ENCODE data around the gene TAAR2.

TAAR2 gene

GRCh38 chr6:132587424-132587823, 36.7 kb downstream of the TAAR2 start:
- H3K9ac ChIP-seq (ENCODE audit: low read length) = no peak overlapping the region
- no CpG with 5 or more reads among the region's 2 CpGs for whole genome bisulfite sequencing
- no peak overlapping the region for H3K14ac ChIP-seq (ENCODE audit: low read length in 2 of 2)
- H2BK12ac ChIP-seq (ENCODE audit: low read length in 2 of 2) = no peak overlapping the region
- no peak overlapping the region for H3K4me3 ChIP-seq (ENCODE audit: insufficient read depth in 1 of 2, low read depth in 1 of 2, low read length in 2 of 2)
- peaks cover 14 to 18% of the 10 kb centered on the region in 2 experiments for H3K27me3 ChIP-seq (ENCODE audit: control insufficient read depth in 1 of 2, insufficient read depth in 1 of 2, low read length in 2 of 2)
- H2BK15ac ChIP-seq (ENCODE audit: low read depth, poor library complexity, severe bottlenecking) = no peak overlapping the region
- DNase-seq = no peak
- no peak overlapping the region for H2BK5ac ChIP-seq (ENCODE audit: low read depth, low read length, poor library complexity, severe bottlenecking)
- H2AFZ ChIP-seq (ENCODE audit: low read depth, low read length) = no peak overlapping the region
- H3K36me3 ChIP-seq (ENCODE audit: control insufficient read depth in 1 of 2, insufficient read depth in 2 of 2, low read depth in 1 of 2, low read length in 2 of 2) = no peaks in the 10 kb centered on the region
- no peaks in the 10 kb centered on the region for H3K79me1 ChIP-seq (replicated peaks; ENCODE audit: low read length, poor library complexity, severe bottlenecking)
- no peaks in the 10 kb centered on the region for H3K9me3 ChIP-seq (ENCODE audit: control insufficient read depth, low read length)
- no peak overlapping the region for H2AK5ac ChIP-seq (ENCODE audit: low read length, severe bottlenecking)
- H3K4me1 ChIP-seq (ENCODE audit: control insufficient read depth, insufficient read depth, low read depth, low read length) = no peaks in the 10 kb centered on the region
- no peak overlapping the region for H3K27ac ChIP-seq (ENCODE audit: low read length, poor library complexity, severe bottlenecking)
- no peak overlapping the region for H3K18ac ChIP-seq (ENCODE audit: low read depth in 1 of 2, low read length in 2 of 2)
- H3K4ac ChIP-seq (ENCODE audit: low read depth in 1 of 2, low read length in 2 of 2) = no peak overlapping the region
- H2BK120ac ChIP-seq (ENCODE audit: low read depth, low read length) = no peak overlapping the region
- H3K23ac ChIP-seq (ENCODE audit: low read length in 2 of 2) = no peak overlapping the region
- H3K4me2 ChIP-seq (ENCODE audit: low read length, poor library complexity, severe bottlenecking) = no peak overlapping the region
- no peak overlapping the region for H4K8ac ChIP-seq (ENCODE audit: low read length)
- no peak overlapping the region for H4K91ac ChIP-seq (ENCODE audit: low read length)

GRCh38 chr6:132584698-132585097, 39.4 kb downstream of the TAAR2 start:
- Histone ChIP-seq H3K4me2 (ENCODE audit: low read length, poor library complexity, severe bottlenecking) (no peak overlapping the region), H3K4ac (ENCODE audit: low read depth in 1 of 2, low read length in 2 of 2) (no peak overlapping the region), H3K4me1 (ENCODE audit: control insufficient read depth, insufficient read depth, low read depth, low read length) (no peaks in the 10 kb centered on the region), H3K79me1 (replicated peaks; ENCODE audit: low read length, poor library complexity, severe bottlenecking) (no peaks in the 10 kb centered on the region), H2AFZ (ENCODE audit: low read depth, low read length) (no peak overlapping the region), H4K91ac (ENCODE audit: low read length) (no peak overlapping the region), H2AK5ac (ENCODE audit: low read length, severe bottlenecking) (no peak overlapping the region), H2BK12ac (ENCODE audit: low read length in 2 of 2) (no peak overlapping the region), H2BK15ac (ENCODE audit: low read depth, poor library complexity, severe bottlenecking) (no peak overlapping the region), H3K18ac (ENCODE audit: low read depth in 1 of 2, low read length in 2 of 2) (no peak overlapping the region), H3K14ac (ENCODE audit: low read length in 2 of 2) (no peak overlapping the region), H4K8ac (ENCODE audit: low read length) (no peak overlapping the region), H3K4me3 (ENCODE audit: insufficient read depth in 1 of 2, low read depth in 1 of 2, low read length in 2 of 2) (no peak overlapping the region), H3K9ac (ENCODE audit: low read length) (no peak overlapping the region), H3K36me3 (ENCODE audit: control insufficient read depth in 1 of 2, insufficient read depth in 2 of 2, low read depth in 1 of 2, low read length in 2 of 2) (no peaks in the 10 kb centered on the region), H3K27ac (ENCODE audit: low read length, poor library complexity, severe bottlenecking) (no peak overlapping the region), H3K9me3 (ENCODE audit: control insufficient read depth, low read length) (peaks cover 5% of the 10 kb centered on the region), H3K27me3 (ENCODE audit: control insufficient read depth in 1 of 2, insufficient read depth in 1 of 2, low read length in 2 of 2) (peaks cover 28 to 33% of the 10 kb centered on the region in 2 experiments), H3K23ac (ENCODE audit: low read length in 2 of 2) (no peak overlapping the region), H2BK5ac (ENCODE audit: low read depth, low read length, poor library complexity, severe bottlenecking) (no peak overlapping the region), H2BK120ac (ENCODE audit: low read depth, low read length) (no peak overlapping the region)
- WGBS = no CpG with 5 or more reads among the region's 1 CpG
- DNase-seq = no peak

DNA sequence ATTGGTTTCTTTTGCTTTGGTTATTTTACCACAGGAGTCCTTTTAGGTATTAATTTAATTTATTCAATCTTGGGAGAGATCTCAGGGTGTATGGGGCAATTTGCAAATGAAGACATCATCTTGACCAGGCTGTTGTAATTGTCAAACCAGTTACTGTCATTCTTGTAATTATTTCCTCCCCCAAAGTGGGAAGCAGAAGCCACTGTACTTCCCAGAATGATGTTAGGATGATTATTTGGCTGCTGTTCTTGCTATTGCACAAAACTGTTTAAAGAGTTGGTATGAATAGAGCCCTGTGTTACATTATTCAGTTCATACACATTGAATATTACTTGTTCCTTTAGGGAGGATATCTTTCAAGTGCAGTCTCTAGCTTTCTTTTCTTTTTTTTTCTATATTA, 52.3 kb downstream of the TAAR2 start:
- no peak overlapping the region for H2BK12ac ChIP-seq (ENCODE audit: low read length in 2 of 2)
- H2AK5ac ChIP-seq (ENCODE audit: low read length, severe bottlenecking) = no peak overlapping the region
- H2BK5ac ChIP-seq (ENCODE audit: low read depth, low read length, poor library complexity, severe bottlenecking) = no peak overlapping the region
- H3K27ac ChIP-seq (ENCODE audit: low read length, poor library complexity, severe bottlenecking) = no peak overlapping the region
- no peak overlapping the region for H4K8ac ChIP-seq (ENCODE audit: low read length)
- peaks cover 4 to 27% of the 10 kb centered on the region in 2 experiments for H3K27me3 ChIP-seq (ENCODE audit: control insufficient read depth in 1 of 2, insufficient read depth in 1 of 2, low read length in 2 of 2)
- no peak overlapping the region for H3K4me2 ChIP-seq (ENCODE audit: low read length, poor library complexity, severe bottlenecking)
- H3K18ac ChIP-seq (ENCODE audit: low read depth in 1 of 2, low read length in 2 of 2) = no peak overlapping the region
- H3K23ac ChIP-seq (ENCODE audit: low read length in 2 of 2) = no peak overlapping the region
- no peak overlapping the region for H3K4me3 ChIP-seq (ENCODE audit: insufficient read depth in 1 of 2, low read depth in 1 of 2, low read length in 2 of 2)
- no peak overlapping the region for H2AFZ ChIP-seq (ENCODE audit: low read depth, low read length)
- no peaks in the 10 kb centered on the region for H3K9me3 ChIP-seq (ENCODE audit: control insufficient read depth, low read length)
- no peaks in the 10 kb centered on the region for H3K79me1 ChIP-seq (replicated peaks; ENCODE audit: low read length, poor library complexity, severe bottlenecking)
- DNase-seq = no peak
- no peak overlapping the region for H2BK15ac ChIP-seq (ENCODE audit: low read depth, poor library complexity, severe bottlenecking)
- no peak overlapping the region for H2BK120ac ChIP-seq (ENCODE audit: low read depth, low read length)
- no peaks in the 10 kb centered on the region for H3K4me1 ChIP-seq (ENCODE audit: control insufficient read depth, insufficient read depth, low read depth, low read length)
- H3K14ac ChIP-seq (ENCODE audit: low read length in 2 of 2) = no peak overlapping the region
- H3K4ac ChIP-seq (ENCODE audit: low read depth in 1 of 2, low read length in 2 of 2) = no peak overlapping the region
- no peaks in the 10 kb centered on the region for H3K36me3 ChIP-seq (ENCODE audit: control insufficient read depth in 1 of 2, insufficient read depth in 2 of 2, low read depth in 1 of 2, low read length in 2 of 2)
- H3K9ac ChIP-seq (ENCODE audit: low read length) = no peak overlapping the region
- no peak overlapping the region for H4K91ac ChIP-seq (ENCODE audit: low read length)

DNA sequence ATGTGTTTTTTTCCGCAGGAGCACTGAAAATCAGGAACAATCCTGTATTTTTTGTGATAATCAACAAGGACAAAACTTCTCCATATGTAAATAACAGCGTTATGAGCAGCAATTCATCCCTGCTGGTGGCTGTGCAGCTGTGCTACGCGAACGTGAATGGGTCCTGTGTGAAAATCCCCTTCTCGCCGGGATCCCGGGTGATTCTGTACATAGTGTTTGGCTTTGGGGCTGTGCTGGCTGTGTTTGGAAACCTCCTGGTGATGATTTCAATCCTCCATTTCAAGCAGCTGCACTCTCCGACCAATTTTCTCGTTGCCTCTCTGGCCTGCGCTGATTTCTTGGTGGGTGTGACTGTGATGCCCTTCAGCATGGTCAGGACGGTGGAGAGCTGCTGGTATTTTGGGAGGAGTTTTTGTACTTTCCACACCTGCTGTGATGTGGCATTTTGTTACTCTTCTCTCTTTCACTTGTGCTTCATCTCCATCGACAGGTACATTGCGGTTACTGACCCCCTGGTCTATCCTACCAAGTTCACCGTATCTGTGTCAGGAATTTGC, 53.8 kb downstream of the TAAR2 start, which contains the start of gene TAAR6:
Gene TAAR6 (plus strand): TSS at position 102 of the 557 bp plus-strand sequence. CDS start 0 bp downstream, at position 102.
- WGBS = 93% methylated on average over 15 of the region's 15 CpGs
- Histone ChIP-seq H3K4me2 (ENCODE audit: low read length, poor library complexity, severe bottlenecking) (no peak within 1 kb of the TSS), H3K9me3 (ENCODE audit: control insufficient read depth, low read length) (no peaks in the 10 kb centered on the region), H4K8ac (ENCODE audit: low read length) (no peak within 1 kb of the TSS), H3K18ac (ENCODE audit: low read depth in 1 of 2, low read length in 2 of 2) (no peak within 1 kb of the TSS), H3K9ac (ENCODE audit: low read length) (no peak within 1 kb of the TSS), H3K4ac (ENCODE audit: low read depth in 1 of 2, low read length in 2 of 2) (no peak within 1 kb of the TSS), H2AK5ac (ENCODE audit: low read length, severe bottlenecking) (no peak within 1 kb of the TSS), H3K27ac (ENCODE audit: low read length, poor library complexity, severe bottlenecking) (no peak within 1 kb of the TSS), H2BK120ac (ENCODE audit: low read depth, low read length) (no peak within 1 kb of the TSS), H3K27me3 (ENCODE audit: control insufficient read depth in 1 of 2, insufficient read depth in 1 of 2, low read length in 2 of 2) (peaks cover 4 to 27% of the 10 kb centered on the region in 2 experiments), H3K23ac (ENCODE audit: low read length in 2 of 2) (no peak within 1 kb of the TSS), H3K4me3 (ENCODE audit: insufficient read depth in 1 of 2, low read depth in 1 of 2, low read length in 2 of 2) (no peak within 1 kb of the TSS), H3K36me3 (ENCODE audit: control insufficient read depth in 1 of 2, insufficient read depth in 2 of 2, low read depth in 1 of 2, low read length in 2 of 2) (no peaks in the 10 kb centered on the region), H2AFZ (ENCODE audit: low read depth, low read length) (no peak within 1 kb of the TSS), H2BK15ac (ENCODE audit: low read depth, poor library complexity, severe bottlenecking) (no peak within 1 kb of the TSS), H2BK12ac (ENCODE audit: low read length in 2 of 2) (no peak within 1 kb of the TSS), H4K91ac (ENCODE audit: low read length) (no peak within 1 kb of the TSS), H2BK5ac (ENCODE audit: low read depth, low read length, poor library complexity, severe bottlenecking) (no peak within 1 kb of the TSS), H3K4me1 (ENCODE audit: control insufficient read depth, insufficient read depth, low read depth, low read length) (no peaks in the 10 kb centered on the region), H3K14ac (ENCODE audit: low read length in 2 of 2) (no peak within 1 kb of the TSS), H3K79me1 (replicated peaks; ENCODE audit: low read length, poor library complexity, severe bottlenecking) (no peaks in the 10 kb centered on the region)
- no peak for DNase-seq
